CD4-positive, CD25-positive, alpha-beta regulatory T cell (primary cell): Measurements from ENCODE around the gene CTU2. TPM values are rescaled to one million over a fixed set of nuclear protein-coding genes. Genes with fewer than 3 reads are reported as not detected.
A peak's percentile ranks its signal among the peaks of the same experiment; 100 is the strongest.

Source experiments
- ATAC-seq, 2 donors: fragments of 150-1000 bp; cut with Tn5 transposase; one replicate each; pipeline ENCODE4 v1.10.0; 2021; ENCODE audit warnings: low read depth in 2 of 2, moderate number of reproducible peaks in 2 of 2, moderate library complexity in 1 of 2
- DNase-seq, 3 donors: peaks; one replicate each; pipeline versions ENCODE4 v3.0.0 to v3.0.0-alpha.2; 2012 to 2022; ENCODE audit warnings: mixed read lengths in 1 of 3
- H3K27ac ChIP-seq: one replicate; pipeline ENCODE4 v1.7.0; 2013; ENCODE audit warnings: mild to moderate bottlenecking, low read length; ENCODE audit not compliant: insufficient read depth, poor library complexity, severe bottlenecking
- H3K27me3 ChIP-seq: one replicate; pipeline ENCODE4 v1.7.0; 2013; ENCODE audit warnings: low read length; ENCODE audit not compliant: control insufficient read depth, insufficient read depth
- H3K36me3 ChIP-seq: one replicate; pipeline ENCODE4 v1.7.0; 2013; ENCODE audit warnings: mild to moderate bottlenecking, low read length, moderate library complexity; ENCODE audit not compliant: control insufficient read depth, insufficient read depth
- H3K4me1 ChIP-seq: 2 replicates; pipeline ENCODE4 v1.7.0; 2013; ENCODE audit warnings: mild to moderate bottlenecking, low read length; ENCODE audit not compliant: insufficient read depth, control insufficient read depth, poor library complexity, severe bottlenecking
- H3K4me3 ChIP-seq: one replicate; pipeline ENCODE4 v1.7.0; 2013; ENCODE audit warnings: low read depth, mild to moderate bottlenecking, low read length, moderate library complexity
- H3K9me3 ChIP-seq, 2 experiments: 1 replicate in 1 of 2; 2 replicates in 1 of 2; pipeline ENCODE4 v1.7.0; 2013; ENCODE audit warnings: low read length in 2 of 2, mild to moderate bottlenecking in 1 of 2, moderate library complexity in 1 of 2; ENCODE audit not compliant: control insufficient read depth in 2 of 2
- H3K27ac Mint-ChIP-seq, 3 donors: one replicate each; pipeline ENCODE4 v1.8.0; 2020 to 2022; ENCODE audit warnings: mild to moderate bottlenecking in 3 of 3, mixed read lengths in 3 of 3, moderate library complexity in 2 of 3
- H3K27me3 Mint-ChIP-seq: one replicate; pipeline ENCODE4 v1.8.0; 2022; ENCODE audit warnings: mild to moderate bottlenecking, mixed read lengths
- H3K36me3 Mint-ChIP-seq: one replicate; pipeline ENCODE4 v1.8.0; 2020; ENCODE audit warnings: mixed read lengths
- H3K4me1 Mint-ChIP-seq, 4 donors: one replicate each; pipeline ENCODE4 v1.8.0; 2020 to 2022; ENCODE audit warnings: mixed read lengths in 4 of 4, mild to moderate bottlenecking in 1 of 4
- H3K4me3 Mint-ChIP-seq, 4 donors: one replicate each; pipeline ENCODE4 v1.8.0; 2020 to 2022; ENCODE audit warnings: mild to moderate bottlenecking in 4 of 4, mixed read lengths in 4 of 4, moderate library complexity in 3 of 4
- H3K9me3 Mint-ChIP-seq, 7 donors: one replicate each; pipeline ENCODE4 v1.8.0; 2020 to 2022; ENCODE audit warnings: mixed read lengths in 7 of 7, mild to moderate bottlenecking in 3 of 7, moderate library complexity in 2 of 7
- polyA plus RNA-seq, 4 donors: library from polyadenylated mRNA; unstranded; fragments of 300-500 nt; fragmentation: Illumina TruSeq; gene quantifications; one replicate each; pipeline ENCODE4 v1.2.3, GENCODE V29; 2021
- total RNA-seq: library from RNA; stranded (reverse); gene quantifications from one replicate; pipeline ENCODE4 v1.2.3, GENCODE V29; 2022

Gene CTU2
- total and polyA plus RNA-seq, 5 donors from 2014 or later, result 11.8 to 26.0 (median 12.9) TPM

GRCh38 chr16:88714420-88715302, 8.4 kb downstream of the CTU2 start:
- DNase-seq (no peak), ATAC-seq (no peak)
- H3K9me3 ChIP-seq, result no peaks in the 10 kb centered on the region
- no peak overlapping the region for H3K27ac Mint-ChIP-seq
- H3K4me1 Mint-ChIP-seq, result peaks cover 0 to 4% (median 0%) of the 10 kb centered on the region in 4 donors
- H3K27me3 Mint-ChIP-seq, result no peaks in the 10 kb centered on the region
- no peak overlapping the region for H3K4me3 Mint-ChIP-seq
- peaks cover 4% of the 10 kb centered on the region for H3K4me1 ChIP-seq
- no peak overlapping the region for H3K27ac ChIP-seq
- H3K36me3 ChIP-seq, result peaks cover 52% of the 10 kb centered on the region
- H3K27me3 ChIP-seq, result no peaks in the 10 kb centered on the region
- H3K4me3 ChIP-seq, result no peak overlapping the region
- no peaks in the 10 kb centered on the region for H3K9me3 Mint-ChIP-seq
- H3K36me3 Mint-ChIP-seq, result peaks cover 8% of the 10 kb centered on the region

GRCh38 chr16:88715312-88716190, 9.2 kb downstream of the CTU2 start:
- Histone ChIP-seq H3K27me3 (no peaks in the 10 kb centered on the region), H3K4me1 (peaks cover 4% of the 10 kb centered on the region), H3K9me3 (no peaks in the 10 kb centered on the region), H3K36me3 (peaks cover 57% of the 10 kb centered on the region), H3K27ac (no peak overlapping the region), H3K4me3 (no peak overlapping the region)
- no peak for DNase-seq
- Mint-ChIP-seq H3K36me3 (peaks cover 9% of the 10 kb centered on the region), H3K9me3 (no peaks in the 10 kb centered on the region), H3K4me3 (no peak overlapping the region), H3K27ac (no peak overlapping the region), H3K4me1 (peaks cover 0 to 4% (median 0%) of the 10 kb centered on the region in 4 donors), H3K27me3 (no peaks in the 10 kb centered on the region)
- no peak for ATAC-seq

GRCh38 chr16:88716201-88716600, 9.9 kb downstream of the CTU2 start:
- no peak overlapping the region for H3K27ac ChIP-seq
- Mint-ChIP-seq H3K9me3 (no peaks in the 10 kb centered on the region), H3K4me1 (peaks cover 0 to 2% (median 0%) of the 10 kb centered on the region in 4 donors), H3K36me3 (peaks cover 11% of the 10 kb centered on the region), H3K4me3 (no peak overlapping the region), H3K27me3 (no peaks in the 10 kb centered on the region), H3K27ac (no peak overlapping the region)
- DNase-seq, result no peak
- H3K9me3 ChIP-seq, result no peaks in the 10 kb centered on the region
- H3K4me3 ChIP-seq, result no peak overlapping the region
- H3K27me3 ChIP-seq, result no peaks in the 10 kb centered on the region
- H3K4me1 ChIP-seq, result peaks cover 4% of the 10 kb centered on the region
- no peak for ATAC-seq
- H3K36me3 ChIP-seq, result peaks cover 64% of the 10 kb centered on the region

GRCh38 chr16:88716601-88717001, 10.3 kb downstream of the CTU2 start:
- Mint-ChIP-seq H3K36me3 (peaks cover 11% of the 10 kb centered on the region), H3K27ac (no peak overlapping the region), H3K9me3 (no peaks in the 10 kb centered on the region), H3K4me1 (peaks cover 0 to 2% (median 0%) of the 10 kb centered on the region in 4 donors), H3K27me3 (no peaks in the 10 kb centered on the region), H3K4me3 (no peak overlapping the region)
- peaks cover 4% of the 10 kb centered on the region for H3K4me1 ChIP-seq
- H3K9me3 ChIP-seq, result no peaks in the 10 kb centered on the region
- no peak overlapping the region for H3K4me3 ChIP-seq
- DNase-seq, result no peak
- no peak overlapping the region for H3K27ac ChIP-seq
- ATAC-seq, result no peak
- peaks cover 68% of the 10 kb centered on the region for H3K36me3 ChIP-seq
- no peaks in the 10 kb centered on the region for H3K27me3 ChIP-seq

GRCh38 chr16:88718178-88718577, 11.9 kb downstream of the CTU2 start:
- H3K4me1 Mint-ChIP-seq, result no peaks in the 10 kb centered on the region
- DNase-seq (no peak), ATAC-seq (no peak)
- H3K36me3 ChIP-seq, result peaks cover 81% of the 10 kb centered on the region
- H3K4me1 ChIP-seq, result no peaks in the 10 kb centered on the region
- no peaks in the 10 kb centered on the region for H3K27me3 Mint-ChIP-seq
- H3K27me3 ChIP-seq, result no peaks in the 10 kb centered on the region
- no peak overlapping the region for H3K4me3 Mint-ChIP-seq
- peak overlapping the region in 2 of 3 donors; percentile 47 to 62 for H3K27ac Mint-ChIP-seq
- no peak overlapping the region for H3K27ac ChIP-seq
- H3K9me3 Mint-ChIP-seq, result peaks cover 0 to 1% (median 0%) of the 10 kb centered on the region in 7 donors
- H3K36me3 Mint-ChIP-seq, result peaks cover 11% of the 10 kb centered on the region
- H3K4me3 ChIP-seq, result no peak overlapping the region
- no peaks in the 10 kb centered on the region for H3K9me3 ChIP-seq

GRCh38 chr16:88719267-88719932, 13.1 kb downstream of the CTU2 start:
- no peaks in the 10 kb centered on the region for H3K4me1 Mint-ChIP-seq
- Histone ChIP-seq H3K27ac (no peak overlapping the region), H3K9me3 (no peaks in the 10 kb centered on the region), H3K4me3 (no peak overlapping the region), H3K36me3 (peaks cover 82% of the 10 kb centered on the region), H3K27me3 (no peaks in the 10 kb centered on the region), H3K4me1 (no peaks in the 10 kb centered on the region)
- ATAC-seq (no peak), DNase-seq (no peak)
- H3K27me3 Mint-ChIP-seq, result no peaks in the 10 kb centered on the region
- no peak overlapping the region for H3K4me3 Mint-ChIP-seq
- H3K27ac Mint-ChIP-seq, result peak overlapping the region in 1 of 3 donors; percentile 53
- peaks cover 11% of the 10 kb centered on the region for H3K36me3 Mint-ChIP-seq
- H3K9me3 Mint-ChIP-seq, result peaks cover 0 to 1% (median 0%) of the 10 kb centered on the region in 7 donors

GRCh38 chr16:88719933-88720296, 13.6 kb downstream of the CTU2 start:
- Histone ChIP-seq H3K4me1 (no peaks in the 10 kb centered on the region), H3K4me3 (no peak overlapping the region), H3K27ac (no peak overlapping the region), H3K36me3 (peaks cover 86% of the 10 kb centered on the region), H3K9me3 (no peaks in the 10 kb centered on the region), H3K27me3 (no peaks in the 10 kb centered on the region)
- Mint-ChIP-seq H3K27me3 (no peaks in the 10 kb centered on the region), H3K4me3 (no peak overlapping the region), H3K27ac (no peak overlapping the region), H3K36me3 (peaks cover 11% of the 10 kb centered on the region), H3K4me1 (no peaks in the 10 kb centered on the region), H3K9me3 (peaks cover 0 to 1% (median 0%) of the 10 kb centered on the region in 7 donors)
- no peak for ATAC-seq
- no peak for DNase-seq
